Psoas muscle (tissue), 8 donors: Measurements from ENCODE around the gene LPP. TPM values are rescaled to one million over a fixed set of nuclear protein-coding genes. Genes with fewer than 3 reads are reported as not detected.
A peak's percentile ranks its signal among the peaks of the same experiment; 100 is the strongest.

Source experiments
- ATAC-seq, 4 donors: fragments of 200-7000 bp; cut with Tn5 transposase; one replicate each; pipeline ENCODE4 v1.9.1; 2020; ENCODE audit warnings: moderate library complexity in 3 of 4, mild to moderate bottlenecking in 2 of 4
- DNase-seq, 2 donors: peaks; one replicate each; pipeline ENCODE4 v3.0.0-alpha.2; 2020
- H3K27ac ChIP-seq: fragments of 200-600 bp; one replicate; pipeline ENCODE4 v1.8.0; 2022
- H3K27me3 ChIP-seq, 3 donors: fragments of 200-600 bp in 1 of 3; one replicate each; pipeline versions ENCODE4 v1.6.1 to v1.8.0; 2013 to 2022; ENCODE audit warnings: low read length in 2 of 3, mild to moderate bottlenecking in 2 of 3, moderate library complexity in 1 of 3; ENCODE audit not compliant: insufficient read depth in 3 of 3
- H3K36me3 ChIP-seq, 2 donors: fragments of 200-600 bp in 1 of 2; one replicate each; pipeline versions ENCODE4 v1.6.1 to v1.8.0; 2013 to 2022; ENCODE audit warnings: low read depth in 1 of 2, mild to moderate bottlenecking in 1 of 2, moderate library complexity in 1 of 2; ENCODE audit not compliant: insufficient read depth in 1 of 2
- H3K4me1 ChIP-seq: fragments of 200-600 bp; one replicate; pipeline ENCODE4 v1.8.0; 2022
- H3K4me3 ChIP-seq: fragments of 200-600 bp; one replicate; pipeline ENCODE4 v1.8.0; 2022; ENCODE audit warnings: mild to moderate bottlenecking
- H3K9me3 ChIP-seq: fragments of 200-600 bp; one replicate; pipeline ENCODE4 v1.8.0; 2022
- WGBS, 3 donors: extraction: QIAGEN DNeasy Blood & Tissue Kit; methylation state at CpG; one replicate each; pipeline versions ENCODE4 v1.1.6 to v1.1.7; 2013; 5-methylcytosine and 5-hydroxymethylcytosine counted together
- intact Hi-C, 2 donors: fragments of 100-400 bp; cut with DNase I; formaldehyde crosslinking; loops; one replicate each; pipeline versions ENCODE4 v1.11.0 to v1.14.2; 2022
- polyA plus RNA-seq, 3 donors: library from polyadenylated mRNA; stranded (reverse); fragments of 200-250 nt; gene quantifications; one replicate each; pipeline ENCODE4 v1.2.3, GENCODE V29; 2013
- total RNA-seq, 4 donors: library from RNA; stranded (reverse); fragmentation: NEBNext Ultra II Directional in 2 of 4; extraction: Animal tissue kit (Norgen Biotek cat#: 25700) in 2 of 4; gene quantifications; one replicate each; pipeline versions ENCODE4 v1.2.1 to v1.2.4, GENCODE V29; 2021 to 2023
- TF ChIP-seq, protein P1 (sequence below): fragments of 200-600 bp; IDR thresholded peaks from one replicate; pipeline ENCODE4 v1.8.0; 2022; ENCODE audit warnings: antibody characterized with exemption
- donor health status: healthy with polysubstance abuse.
- donor health status: DM: no; HTN: no; CAD: no; lungs with moderate emphysema.
- donor health status: Bipolar disorder and iron deficiency.
- donor health status: healthy.
- donor health status: DM: yes; HTN: yes; CAD: no.
- donor health status: DM: no; HTN: no; CAD: no.
- donor health status: DM: no; HTN: no; CAD: no.
- donor health status: DM: yes; HTN: yes; CAD: no.

LPP gene
- total and polyA plus RNA-seq, 7 donors = 2.6 to 80.3 (median 42.8) TPM

DNA sequence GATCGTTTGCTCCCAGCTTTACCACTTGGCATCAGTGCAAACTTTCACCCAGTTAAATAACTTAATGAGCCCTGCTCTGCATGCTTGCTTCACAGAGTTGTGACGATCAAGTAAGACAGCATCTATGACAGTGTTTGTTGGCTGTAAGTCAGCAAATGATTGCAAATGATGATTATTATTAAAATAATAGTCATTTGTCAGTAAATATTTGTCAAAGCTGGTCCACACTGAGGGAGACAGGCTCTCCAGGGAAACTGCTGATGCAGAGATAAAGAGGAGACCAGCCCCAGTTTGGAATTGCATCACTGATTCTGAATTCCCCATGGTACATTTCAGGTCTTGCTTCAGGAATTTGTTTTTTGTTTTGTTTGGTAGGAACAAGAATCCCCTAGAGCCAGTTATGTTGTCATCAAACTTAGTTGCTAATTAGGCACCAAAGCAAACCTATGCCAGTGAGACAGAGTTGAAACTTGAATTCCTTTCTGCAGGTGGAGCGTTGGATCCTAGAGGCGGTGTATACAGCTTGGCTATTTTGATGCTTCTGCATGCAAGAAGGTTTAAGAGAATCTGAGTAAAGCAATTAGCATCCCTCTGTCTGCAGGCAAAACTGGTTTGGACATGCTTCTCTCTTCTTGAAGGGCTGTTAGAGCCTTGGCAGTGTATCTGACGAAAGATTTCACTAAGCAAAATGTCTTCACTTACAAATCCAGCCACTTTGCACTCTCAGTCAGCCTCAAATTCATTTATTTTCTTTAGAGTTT lies 679.2 kb downstream of the LPP start:
- TF ChIP-seq, protein P1, sequence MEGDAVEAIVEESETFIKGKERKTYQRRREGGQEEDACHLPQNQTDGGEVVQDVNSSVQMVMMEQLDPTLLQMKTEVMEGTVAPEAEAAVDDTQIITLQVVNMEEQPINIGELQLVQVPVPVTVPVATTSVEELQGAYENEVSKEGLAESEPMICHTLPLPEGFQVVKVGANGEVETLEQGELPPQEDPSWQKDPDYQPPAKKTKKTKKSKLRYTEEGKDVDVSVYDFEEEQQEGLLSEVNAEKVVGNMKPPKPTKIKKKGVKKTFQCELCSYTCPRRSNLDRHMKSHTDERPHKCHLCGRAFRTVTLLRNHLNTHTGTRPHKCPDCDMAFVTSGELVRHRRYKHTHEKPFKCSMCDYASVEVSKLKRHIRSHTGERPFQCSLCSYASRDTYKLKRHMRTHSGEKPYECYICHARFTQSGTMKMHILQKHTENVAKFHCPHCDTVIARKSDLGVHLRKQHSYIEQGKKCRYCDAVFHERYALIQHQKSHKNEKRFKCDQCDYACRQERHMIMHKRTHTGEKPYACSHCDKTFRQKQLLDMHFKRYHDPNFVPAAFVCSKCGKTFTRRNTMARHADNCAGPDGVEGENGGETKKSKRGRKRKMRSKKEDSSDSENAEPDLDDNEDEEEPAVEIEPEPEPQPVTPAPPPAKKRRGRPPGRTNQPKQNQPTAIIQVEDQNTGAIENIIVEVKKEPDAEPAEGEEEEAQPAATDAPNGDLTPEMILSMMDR = no peak
- Histone ChIP-seq H3K4me1 (no peaks in the 10 kb centered on the region), H3K9me3 (no peaks in the 10 kb centered on the region), H3K27ac (no peak overlapping the region), H3K36me3 (no peaks in the 10 kb centered on the region), H3K27me3 (no peaks in the 10 kb centered on the region), H3K4me3 (no peak overlapping the region)
- DNase-seq (no peak), ATAC-seq (peak in 3 of 4 donors; percentile 22 to 68 (median 50))
- 52 to 66% (median 60%) methylated on average over 5 of the region's 5 CpGs for WGBS, 3 donors
- intact Hi-C loops = no loop called here

DNA sequence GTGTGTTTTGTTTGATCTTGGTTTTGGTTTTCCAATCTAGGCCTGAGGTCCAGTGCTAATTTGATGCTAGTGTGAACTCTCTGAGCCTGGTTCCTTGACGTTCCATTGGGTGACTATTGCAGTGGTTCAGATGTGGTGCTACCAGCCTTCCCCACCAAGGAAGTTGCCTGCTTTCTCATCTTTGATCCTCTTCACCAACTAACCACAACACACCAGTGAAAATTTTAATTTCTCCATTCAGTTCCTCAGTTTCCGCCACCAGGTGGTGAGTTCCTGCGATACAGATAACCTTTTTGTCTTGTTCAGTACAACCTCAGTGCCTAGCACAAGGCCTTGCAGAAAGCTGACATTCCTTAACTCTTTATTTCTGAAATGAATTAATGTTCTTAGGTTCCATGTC lies 680.4 kb downstream of the LPP start:
- intact Hi-C loops = no loop called here
- TF ChIP-seq, protein P1 = no peak
- no peaks in the 10 kb centered on the region for H3K27me3 ChIP-seq
- H3K4me3 ChIP-seq = no peak overlapping the region
- WGBS, 3 donors = 92 to 98% (median 97%) methylated on average over 3 of the region's 3 CpGs
- H3K9me3 ChIP-seq = no peaks in the 10 kb centered on the region
- ATAC-seq = no peak
- H3K27ac ChIP-seq = no peak overlapping the region
- DNase-seq = no peak
- H3K4me1 ChIP-seq = no peaks in the 10 kb centered on the region
- H3K36me3 ChIP-seq = no peaks in the 10 kb centered on the region

DNA sequence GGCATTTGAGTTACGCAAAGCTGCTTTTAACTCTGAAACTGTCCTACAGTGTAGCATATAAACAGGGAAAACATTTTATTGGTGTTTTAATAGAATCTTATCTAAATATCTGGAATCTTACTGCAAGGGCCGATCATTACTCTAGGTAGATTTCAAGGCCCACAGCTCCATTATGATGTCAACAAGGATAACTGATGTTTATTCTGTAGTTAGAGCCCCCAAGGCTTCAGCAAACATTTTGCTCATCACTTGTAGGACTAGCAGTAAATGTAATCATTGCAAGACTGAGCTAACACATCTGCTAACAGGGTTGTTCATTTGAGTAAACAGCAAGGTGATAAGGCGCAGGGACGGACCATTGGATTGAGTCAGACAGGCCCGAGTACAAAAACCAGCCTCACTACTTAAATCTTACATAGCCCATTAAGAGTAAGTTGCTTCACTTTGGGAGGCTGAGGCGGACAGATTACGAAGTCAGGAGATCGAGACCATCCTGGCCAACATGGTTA lies 685.3 kb downstream of the LPP start:
- H3K36me3 ChIP-seq = no peaks in the 10 kb centered on the region
- no peak overlapping the region for H3K27ac ChIP-seq
- H3K4me3 ChIP-seq = no peak overlapping the region
- 94 to 98% (median 96%) methylated on average over 8 of the region's 8 CpGs for WGBS, 3 donors
- H3K9me3 ChIP-seq = no peaks in the 10 kb centered on the region
- no peaks in the 10 kb centered on the region for H3K27me3 ChIP-seq
- intact Hi-C loops = no loop called here
- no peak for DNase-seq
- ATAC-seq = no peak
- no peaks in the 10 kb centered on the region for H3K4me1 ChIP-seq
- TF ChIP-seq, protein P1 = no peak

DNA sequence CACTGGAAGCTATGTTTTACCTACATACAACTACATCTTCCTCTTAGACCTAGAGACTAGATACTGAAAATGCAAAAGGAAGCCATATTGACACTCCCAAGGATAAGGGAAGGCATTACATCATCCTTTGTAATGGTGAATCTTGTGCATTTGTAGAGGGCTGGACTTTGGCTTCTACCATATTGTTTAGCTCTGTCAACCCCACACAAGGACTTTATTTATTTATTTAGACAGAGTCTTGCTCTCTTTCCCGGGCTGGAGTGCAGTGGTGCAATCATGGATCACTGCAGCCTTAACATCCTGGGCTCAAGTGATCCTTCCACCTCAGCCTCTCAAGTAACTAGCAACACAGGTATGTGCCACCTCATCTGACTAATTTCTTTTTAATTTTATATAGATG lies 686.3 kb downstream of the LPP start:
- H3K9me3 ChIP-seq = no peaks in the 10 kb centered on the region
- H3K27me3 ChIP-seq = no peaks in the 10 kb centered on the region
- no peak overlapping the region for H3K27ac ChIP-seq
- DNase-seq (no peak), ATAC-seq (no peak)
- no peaks in the 10 kb centered on the region for H3K36me3 ChIP-seq
- WGBS, 3 donors = 90 to 100% (median 98%) methylated on average over 1 of the region's 1 CpG
- H3K4me3 ChIP-seq = no peak overlapping the region
- intact Hi-C loops = no loop called here
- TF ChIP-seq, protein P1 = no peak
- H3K4me1 ChIP-seq = peaks cover 2% of the 10 kb centered on the region
